Thymus (tissue), 11 donors: ENCODE results near the gene CDH13. TPM values are rescaled to one million over a fixed set of nuclear protein-coding genes. Genes with fewer than 3 reads are reported as not detected.

Experiments used
- DNase-seq, 9 donors: peaks; one replicate each; pipeline ENCODE4 v3.0.0-alpha.2; 2013; ENCODE audit warnings: low spot score in 9 of 9, low read depth in 6 of 9, missing footprints in 1 of 9
- H3K27ac ChIP-seq, 2 donors: one replicate each; pipeline ENCODE4 v1.5.1; 2013; ENCODE audit warnings: control low read depth in 1 of 2, low read depth in 1 of 2, low read length in 1 of 2, mild to moderate bottlenecking in 1 of 2, moderate library complexity in 1 of 2
- H3K27me3 ChIP-seq, 2 donors: one replicate each; pipeline ENCODE4 v1.5.1; 2013; ENCODE audit warnings: low read length in 1 of 2; ENCODE audit not compliant: control insufficient read depth in 2 of 2, insufficient read depth in 1 of 2
- H3K36me3 ChIP-seq, 2 donors: one replicate each; pipeline ENCODE4 v1.5.1; 2013; ENCODE audit warnings: low read length in 1 of 2, mild to moderate bottlenecking in 1 of 2, moderate library complexity in 1 of 2; ENCODE audit not compliant: control insufficient read depth in 2 of 2, insufficient read depth in 2 of 2
- H3K4me1 ChIP-seq, 2 donors: one replicate each; pipeline ENCODE4 v1.5.1; 2013; ENCODE audit warnings: low read length in 2 of 2; ENCODE audit not compliant: control insufficient read depth in 2 of 2, insufficient read depth in 2 of 2
- H3K4me3 ChIP-seq, 2 donors: one replicate each; pipeline ENCODE4 v1.5.1; 2013; ENCODE audit warnings: low read length in 2 of 2, control low read depth in 1 of 2, mild to moderate bottlenecking in 1 of 2
- H3K9me3 ChIP-seq, 2 donors: one replicate each; pipeline ENCODE4 v1.5.1; 2013; ENCODE audit warnings: low read length in 1 of 2, mild to moderate bottlenecking in 1 of 2; ENCODE audit not compliant: control insufficient read depth in 2 of 2, insufficient read depth in 1 of 2
- WGBS: extraction: QIAGEN DNeasy Blood & Tissue Kit; methylation state at CpG from one replicate; pipeline ENCODE4 v1.1.7; 2013; 5-methylcytosine and 5-hydroxymethylcytosine counted together
- polyA plus RNA-seq: library from polyadenylated mRNA; stranded (reverse); fragments of 200-250 nt; gene quantifications from one replicate; pipeline ENCODE4 v1.2.3, GENCODE V29; 2013
- total RNA-seq: library from RNA; stranded (reverse); fragments of 120-200 nt; gene quantifications from one replicate; pipeline ENCODE4 v1.2.4, GENCODE V29; 2013
- donor health status: healthy.

Gene CDH13
- total and polyA plus RNA-seq, 2 donors = 1.5 to 3.7 TPM

GRCh38 chr16:83002351-83003334, 375.9 kb downstream of the CDH13 start:
- WGBS = 92% methylated on average over 8 of the region's 8 CpGs
- Histone ChIP-seq H3K36me3 (no peaks in the 10 kb centered on the region), H3K4me3 (no peak overlapping the region), H3K27me3 (no peaks in the 10 kb centered on the region), H3K4me1 (no peaks in the 10 kb centered on the region), H3K27ac (no peak overlapping the region), H3K9me3 (no peaks in the 10 kb centered on the region)
- DNase-seq = no peak

- H3K4me3 ChIP-seq = no peak overlapping the region
- no peaks in the 10 kb centered on the region for H3K9me3 ChIP-seq
- H3K4me1 ChIP-seq = no peaks in the 10 kb centered on the region
- no peak overlapping the region for H3K27ac ChIP-seq
- DNase-seq = no peak
- H3K36me3 ChIP-seq = no peaks in the 10 kb centered on the region
- H3K27me3 ChIP-seq = no peaks in the 10 kb centered on the region
- 80% methylated on average over 4 of the region's 4 CpGs for WGBS
Measured at GRCh38 chr16:83004868-83005652, 378.3 kb downstream of the CDH13 start.

- H3K36me3 ChIP-seq = no peaks in the 10 kb centered on the region
- H3K4me3 ChIP-seq = no peak overlapping the region
- no peaks in the 10 kb centered on the region for H3K4me1 ChIP-seq
- 95% methylated on average over 1 of the region's 1 CpG for WGBS
- H3K27me3 ChIP-seq = no peaks in the 10 kb centered on the region
- no peak for DNase-seq
- no peak overlapping the region for H3K27ac ChIP-seq
- H3K9me3 ChIP-seq = no peaks in the 10 kb centered on the region
Measured at GRCh38 chr16:83005653-83006160, 378.9 kb downstream of the CDH13 start.

GRCh38 chr16:83010776-83011720, 384.3 kb downstream of the CDH13 start:
- Histone ChIP-seq H3K4me1 (no peaks in the 10 kb centered on the region), H3K9me3 (no peaks in the 10 kb centered on the region), H3K27me3 (no peaks in the 10 kb centered on the region), H3K36me3 (no peaks in the 10 kb centered on the region), H3K4me3 (no peak overlapping the region), H3K27ac (no peak overlapping the region)
- 89% methylated on average over 15 of the region's 15 CpGs for WGBS
- no peak for DNase-seq

GRCh38 chr16:83011939-83012338, 385.2 kb downstream of the CDH13 start:
- no peak overlapping the region for H3K27ac ChIP-seq
- DNase-seq = no peak
- no peaks in the 10 kb centered on the region for H3K36me3 ChIP-seq
- no peaks in the 10 kb centered on the region for H3K4me1 ChIP-seq
- WGBS = 92% methylated on average over 2 of the region's 2 CpGs
- no peaks in the 10 kb centered on the region for H3K9me3 ChIP-seq
- H3K27me3 ChIP-seq = no peaks in the 10 kb centered on the region
- no peak overlapping the region for H3K4me3 ChIP-seq

GRCh38 chr16:83013071-83013470, 386.3 kb downstream of the CDH13 start:
- no peak for DNase-seq
- H3K27ac ChIP-seq = no peak overlapping the region
- 92% methylated on average over 4 of the region's 4 CpGs for WGBS
- H3K4me1 ChIP-seq = no peaks in the 10 kb centered on the region
- no peaks in the 10 kb centered on the region for H3K27me3 ChIP-seq
- no peak overlapping the region for H3K4me3 ChIP-seq
- no peaks in the 10 kb centered on the region for H3K9me3 ChIP-seq
- no peaks in the 10 kb centered on the region for H3K36me3 ChIP-seq

- H3K4me3 ChIP-seq = no peak overlapping the region
- H3K4me1 ChIP-seq = no peaks in the 10 kb centered on the region
- no peak for DNase-seq
- H3K36me3 ChIP-seq = no peaks in the 10 kb centered on the region
- 96% methylated on average over 6 of the region's 6 CpGs for WGBS
- no peak overlapping the region for H3K27ac ChIP-seq
- no peaks in the 10 kb centered on the region for H3K9me3 ChIP-seq
- no peaks in the 10 kb centered on the region for H3K27me3 ChIP-seq
Measured at GRCh38 chr16:83019963-83020362, 393.2 kb downstream of the CDH13 start.

GRCh38 chr16:83021045-83021444, 394.3 kb downstream of the CDH13 start:
- no peaks in the 10 kb centered on the region for H3K27me3 ChIP-seq
- H3K4me3 ChIP-seq = no peak overlapping the region
- H3K9me3 ChIP-seq = no peaks in the 10 kb centered on the region
- no peaks in the 10 kb centered on the region for H3K36me3 ChIP-seq
- no peak for DNase-seq
- WGBS = 92% methylated on average over 6 of the region's 6 CpGs
- no peak overlapping the region for H3K27ac ChIP-seq
- no peaks in the 10 kb centered on the region for H3K4me1 ChIP-seq
